COLO668 (cell line): ENCODE measurements around the gene SULF2.
A peak's percentile ranks its signal among the peaks of the same experiment; 100 is the strongest.

Experiments
- DNase-seq: peaks from one replicate; lab custom pipeline; 2025; ENCODE audit not compliant: unreplicated experiment; lab: John Stamatoyannopoulos, UW

Gene SULF2

DNA sequence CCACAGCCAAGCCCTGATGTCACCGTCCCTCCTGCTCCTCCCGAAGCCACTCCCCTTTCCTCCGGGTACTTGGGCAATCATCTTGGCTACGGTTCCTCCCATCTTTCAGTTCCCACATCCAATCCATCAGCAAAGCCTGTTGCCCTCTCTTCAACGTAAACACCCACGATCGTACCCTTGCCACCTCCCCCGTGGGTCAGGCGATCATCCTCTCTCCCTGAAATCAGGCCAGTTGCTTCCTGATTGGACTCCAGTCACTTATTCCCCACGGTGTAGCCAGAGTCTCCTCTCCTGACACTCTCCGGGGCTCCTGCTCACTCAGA is 44.5 kb downstream of the SULF2 start:
- DNase-seq: no peak

DNA sequence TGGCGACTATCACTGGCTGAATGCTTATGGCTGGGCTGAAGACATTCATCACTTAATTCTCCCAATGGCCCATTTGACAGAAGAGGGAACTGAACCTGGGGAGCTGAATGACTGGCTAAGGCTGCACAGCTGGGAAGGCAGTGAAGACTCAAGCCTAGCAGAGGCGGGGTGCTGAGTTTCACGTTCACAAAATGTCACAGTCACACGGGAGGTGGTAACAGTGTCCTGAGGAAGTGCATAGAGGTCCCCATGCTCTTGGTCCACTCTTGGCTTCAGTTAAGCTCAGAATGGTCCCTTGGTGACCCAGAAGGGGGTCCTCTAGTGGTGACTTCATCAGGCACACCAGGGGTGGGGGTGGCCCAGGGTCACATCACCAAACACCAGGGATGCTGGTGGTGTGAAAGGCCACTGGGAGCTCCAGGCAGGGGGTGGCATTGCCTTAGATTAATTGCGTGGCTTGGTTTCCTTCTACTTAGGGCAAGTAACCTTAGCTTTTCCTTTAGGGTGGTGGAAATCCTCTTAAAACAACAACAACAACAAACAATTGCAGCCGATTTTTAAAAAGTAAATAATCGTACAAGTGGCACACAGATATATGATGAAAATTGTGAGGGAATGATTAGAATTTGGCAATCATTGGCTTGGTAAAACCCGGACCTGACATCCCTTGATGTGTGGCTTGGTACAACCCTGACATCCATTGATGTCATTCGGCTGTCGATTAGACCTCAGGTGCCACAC is 45.0 kb downstream of the SULF2 start:
- DNase-seq: no peak

DNA sequence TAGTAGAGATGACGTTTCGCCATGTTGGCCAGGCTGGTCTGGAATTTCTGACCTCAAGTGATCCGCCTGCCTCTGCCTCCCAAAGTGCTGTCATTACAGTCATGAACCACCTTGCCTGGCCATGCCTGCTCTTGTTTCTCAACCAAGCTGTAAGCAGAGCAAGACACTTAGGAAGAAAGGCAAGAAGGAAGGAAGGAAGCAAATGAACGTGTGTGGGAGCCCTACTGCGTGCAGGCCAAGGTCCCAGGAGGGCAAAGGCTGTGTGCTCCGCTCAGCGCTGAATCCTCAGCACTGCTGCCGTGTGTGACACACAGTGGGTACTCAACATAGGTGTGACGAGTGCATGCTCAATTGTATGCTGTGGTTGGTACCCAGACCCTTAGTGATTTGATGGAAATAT is 47.4 kb downstream of the SULF2 start:
- no peak for DNase-seq

DNA sequence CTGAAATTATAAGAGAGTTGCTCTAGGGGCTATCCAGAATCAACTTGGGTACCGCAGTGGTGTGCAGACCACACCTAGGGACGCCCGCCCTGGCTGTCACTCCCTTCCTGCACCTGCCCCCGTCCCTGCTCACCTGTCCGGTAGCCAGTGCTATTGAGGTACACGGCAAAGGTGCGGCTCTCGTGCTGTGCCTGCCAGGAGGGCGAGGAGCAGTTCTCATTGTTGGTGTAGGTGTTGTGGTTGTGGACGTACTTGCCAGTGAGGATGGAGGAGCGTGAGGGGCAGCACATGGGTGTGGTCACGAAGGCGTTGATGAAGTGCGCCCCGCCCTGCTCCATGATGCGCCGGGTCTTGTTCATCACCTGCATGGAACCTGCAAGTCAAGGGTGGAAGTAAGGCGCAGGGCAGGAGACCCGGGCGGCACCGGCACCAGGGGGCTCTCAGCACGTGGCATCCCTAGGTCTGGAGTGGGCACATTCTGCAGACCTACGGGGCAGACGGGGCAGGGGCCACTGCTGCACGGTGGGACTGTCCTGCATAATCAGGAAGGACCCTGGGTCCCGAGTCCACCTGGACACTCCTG is 48.6 kb downstream of the SULF2 start:
- no peak for DNase-seq

DNA sequence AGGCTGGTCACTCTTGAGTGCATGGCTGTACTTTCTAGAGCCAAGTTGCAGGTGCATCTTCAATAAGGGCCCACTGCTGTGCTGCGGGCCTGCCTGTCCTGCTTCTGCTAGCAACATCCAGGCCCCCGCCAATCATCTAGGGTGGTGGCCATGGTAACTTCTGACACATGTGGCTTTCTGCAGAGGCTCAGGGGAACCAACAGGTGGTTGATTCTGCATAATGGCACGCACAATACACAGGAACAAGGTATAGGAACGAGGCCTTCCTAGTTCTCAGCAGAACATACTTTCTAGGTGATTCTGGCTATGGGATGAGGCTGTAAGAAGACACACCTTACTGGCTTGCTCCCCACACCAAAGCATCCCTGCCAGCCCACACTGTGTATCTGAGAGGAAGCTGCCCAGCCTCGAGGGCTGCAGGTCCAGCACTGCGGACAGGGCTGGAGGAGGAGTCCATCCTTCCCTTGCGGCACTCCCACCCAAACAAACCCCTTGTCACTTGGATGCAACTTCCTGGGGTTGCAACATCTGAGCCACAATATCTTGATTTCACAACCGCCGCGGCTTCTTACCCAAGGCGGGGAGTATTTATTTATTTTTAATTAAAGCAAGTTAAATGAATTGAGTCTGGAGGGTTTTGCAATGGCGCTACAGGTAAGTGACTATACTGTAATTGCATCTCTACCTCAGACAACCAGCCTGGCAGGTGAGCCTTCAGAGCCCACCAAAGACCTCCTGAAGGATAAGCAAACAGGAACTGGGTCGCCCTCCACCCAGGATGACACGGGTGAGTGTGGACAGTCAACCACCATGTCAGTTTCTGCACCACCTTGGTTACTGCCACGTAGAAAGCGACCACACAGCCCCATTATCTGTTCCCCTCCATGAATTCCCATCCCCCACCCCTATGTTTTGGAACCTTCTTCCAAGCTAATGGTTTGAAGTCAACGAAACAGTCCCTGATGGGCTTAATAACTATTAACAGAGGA is 49.6 kb downstream of the SULF2 start:
- DNase-seq: no peak

DNA sequence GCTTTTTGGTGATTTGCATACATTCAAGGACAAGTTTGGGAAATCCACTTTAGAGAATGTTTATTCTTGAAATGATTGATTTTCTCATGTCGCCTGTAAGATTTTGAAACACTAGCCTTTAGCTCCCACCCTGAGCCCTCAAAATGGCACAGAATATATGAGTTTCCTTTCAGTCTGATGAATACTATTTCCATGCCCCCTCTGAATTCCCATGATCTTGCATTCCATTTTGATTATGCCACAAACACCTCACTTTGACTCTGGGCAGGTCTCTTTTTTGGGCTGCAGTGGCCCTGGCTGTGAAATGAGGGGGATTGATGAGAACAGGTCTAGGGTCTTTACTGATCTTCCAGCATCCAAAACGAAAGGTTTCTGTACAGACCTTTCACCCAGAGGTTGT is 50.4 kb downstream of the SULF2 start:
- DNase-seq: no peak

DNA sequence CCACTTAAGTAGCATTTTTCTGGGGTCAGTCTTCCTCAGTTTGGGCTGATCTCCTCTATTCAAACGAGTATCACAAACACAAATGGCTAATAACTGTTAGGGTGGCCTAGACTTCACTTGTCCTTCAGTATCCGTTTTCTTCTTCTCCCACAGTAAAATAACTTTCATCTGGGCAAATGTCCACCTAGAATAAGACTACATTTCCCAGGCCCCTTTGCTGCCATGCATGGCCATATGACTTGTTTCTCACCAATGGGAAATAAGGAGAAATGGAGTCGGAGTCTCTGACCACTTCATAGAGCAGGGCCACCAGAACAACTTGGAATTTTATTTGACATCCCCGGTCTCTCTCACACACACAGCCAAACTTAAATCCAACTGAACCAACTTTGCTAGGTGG is 51.4 kb downstream of the SULF2 start:
- DNase-seq: no peak

DNA sequence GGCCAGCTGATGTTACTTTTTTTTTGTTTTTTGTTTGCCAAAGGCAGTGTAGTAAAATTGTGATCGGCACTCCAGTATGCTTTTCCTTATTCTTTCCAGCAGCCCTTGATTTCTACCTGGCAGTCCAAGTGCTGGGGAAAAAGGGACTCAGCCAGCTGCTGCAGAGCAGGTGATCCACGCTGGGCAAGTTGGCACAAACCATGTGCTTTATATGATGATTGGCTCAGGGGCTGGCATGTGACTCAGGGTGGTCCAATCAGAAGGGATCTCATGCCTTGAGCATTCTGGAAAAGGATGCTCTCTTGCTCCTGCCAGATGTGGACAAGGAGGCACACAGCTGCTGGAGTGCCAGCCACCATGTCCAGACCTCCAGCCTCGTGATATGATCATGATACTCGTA is 54.5 kb downstream of the SULF2 start:
- no peak for DNase-seq

DNA sequence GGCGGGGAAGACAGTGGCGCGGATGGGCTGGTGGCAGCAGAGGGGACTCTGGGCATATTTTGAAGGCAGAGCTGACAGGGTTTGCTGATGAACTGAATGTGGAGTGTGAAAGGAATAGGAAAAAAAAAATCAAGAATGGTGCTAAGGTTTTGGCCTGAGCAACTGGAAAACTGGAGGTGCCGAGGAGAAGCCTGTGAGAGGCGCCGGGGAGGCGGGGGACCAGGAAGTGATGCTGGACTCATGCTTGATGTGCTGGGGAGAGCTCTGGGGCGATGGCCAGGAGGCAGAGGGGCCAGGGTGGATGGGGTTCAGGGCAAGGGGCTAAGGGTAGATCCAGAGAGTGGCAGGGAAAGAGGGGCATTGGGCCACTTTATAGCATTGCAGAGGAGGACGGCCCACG is 55.8 kb downstream of the SULF2 start:
- no peak for DNase-seq

DNA sequence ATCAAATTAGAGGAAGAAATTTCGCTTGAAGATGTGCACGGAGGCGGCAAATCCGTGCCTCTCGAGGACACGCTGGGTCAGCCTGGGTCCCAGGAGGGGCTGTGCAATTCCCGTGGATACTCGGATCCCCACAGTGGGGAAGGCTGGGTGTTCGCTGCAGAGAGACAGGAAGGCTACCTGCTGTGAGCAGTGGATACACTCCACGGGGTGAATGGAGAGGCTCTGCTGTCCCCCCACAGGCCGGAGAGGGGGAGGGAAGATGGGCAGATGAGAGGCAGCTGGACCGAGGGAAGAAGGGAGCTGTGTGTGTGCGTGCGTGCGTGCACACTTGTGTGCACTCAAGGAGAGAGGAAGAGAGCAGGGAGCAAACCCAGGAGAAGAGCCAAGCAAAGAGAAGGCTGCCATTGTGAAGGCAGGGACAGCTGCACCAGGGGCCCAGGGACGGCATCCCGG is 57.3 kb downstream of the SULF2 start:
- no peak for DNase-seq

DNA sequence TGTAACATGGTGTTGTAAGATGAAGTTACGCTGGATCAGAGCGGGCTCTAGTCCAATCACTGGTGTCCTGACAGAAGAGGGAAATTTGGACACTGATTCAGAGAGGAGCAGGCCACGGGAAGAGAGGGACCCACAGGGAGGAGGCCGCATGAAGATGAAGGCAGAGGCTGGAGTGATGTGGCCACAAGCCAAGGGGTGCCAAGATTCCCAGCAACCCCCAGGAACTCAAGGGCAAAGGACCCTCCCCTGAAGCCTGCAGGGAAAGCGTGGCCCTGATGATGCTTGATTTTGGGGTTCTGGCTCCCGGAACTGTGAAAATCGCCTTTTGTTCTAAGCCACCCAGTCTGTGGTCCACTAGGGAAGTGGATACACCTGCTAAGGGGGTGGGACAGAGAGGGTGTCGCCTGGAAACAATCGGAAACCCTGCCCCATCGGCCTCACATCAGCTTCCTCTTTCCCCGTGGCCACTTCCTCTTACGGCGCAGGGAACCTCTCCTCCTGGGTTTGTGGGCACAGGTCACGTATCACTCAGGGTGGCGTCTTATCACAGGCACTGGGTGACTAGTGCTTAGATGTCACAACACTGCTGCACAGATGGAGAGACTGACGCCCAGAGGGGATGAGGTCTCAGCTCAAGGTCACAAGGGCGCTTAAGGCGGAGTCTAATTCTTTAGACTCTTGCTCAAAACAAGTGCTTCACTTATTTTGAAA is 58.0 kb downstream of the SULF2 start:
- DNase-seq: no peak

DNA sequence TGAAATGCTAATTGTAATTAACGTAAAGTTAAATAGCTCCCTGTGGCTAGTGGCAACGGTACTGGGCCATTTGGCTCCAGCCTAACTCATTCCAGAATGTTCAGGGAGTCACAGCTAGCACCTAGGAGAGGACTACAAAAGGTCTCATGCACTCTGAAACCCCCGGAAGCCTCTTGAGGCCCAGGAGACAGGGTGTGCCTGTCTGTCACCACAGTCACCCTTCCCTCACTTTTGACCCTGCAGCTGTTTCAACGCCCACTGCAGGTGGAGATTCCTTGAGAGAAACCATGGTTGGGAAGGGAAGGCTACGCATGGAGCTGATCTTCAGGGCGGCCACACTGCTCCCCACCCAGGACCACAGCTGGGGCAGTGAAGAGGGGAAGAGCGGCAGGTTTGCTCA is 58.6 kb downstream of the SULF2 start:
- DNase-seq: no peak

DNA sequence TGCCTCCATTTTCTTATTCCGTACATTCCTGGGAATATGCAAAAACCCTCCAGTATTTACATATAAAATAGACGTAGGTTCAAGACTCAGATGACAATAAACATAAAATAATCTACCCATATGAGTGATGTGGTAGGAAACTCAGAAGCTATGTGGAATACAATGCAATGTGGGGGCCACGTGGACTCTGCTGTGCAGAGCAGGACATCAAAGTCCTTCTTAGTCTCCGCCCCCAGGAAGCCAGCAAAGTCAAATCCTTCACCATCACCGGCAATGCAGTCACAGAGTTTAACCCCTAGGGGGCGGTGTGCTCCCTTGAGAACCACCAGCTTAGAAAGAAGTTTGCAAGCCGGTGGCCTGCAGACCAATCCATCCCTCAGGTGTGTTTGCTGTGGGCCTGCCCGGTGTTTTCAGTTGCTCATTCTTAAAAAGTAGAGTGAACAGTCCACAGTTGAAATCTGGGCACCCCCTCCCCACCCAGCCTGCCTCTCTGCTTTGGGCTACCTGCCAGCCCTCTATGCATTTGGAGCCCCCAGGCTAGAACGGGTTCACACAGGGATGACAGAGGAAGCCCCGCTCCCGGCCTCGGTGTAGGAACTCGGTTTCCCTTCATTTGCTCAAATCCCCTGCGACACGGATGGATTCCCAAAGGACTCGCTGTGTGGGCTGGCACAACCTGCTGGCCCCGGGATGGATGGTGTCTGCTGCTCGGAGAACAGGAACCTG is 59.9 kb downstream of the SULF2 start:
- peak; percentile 55 for DNase-seq

DNA sequence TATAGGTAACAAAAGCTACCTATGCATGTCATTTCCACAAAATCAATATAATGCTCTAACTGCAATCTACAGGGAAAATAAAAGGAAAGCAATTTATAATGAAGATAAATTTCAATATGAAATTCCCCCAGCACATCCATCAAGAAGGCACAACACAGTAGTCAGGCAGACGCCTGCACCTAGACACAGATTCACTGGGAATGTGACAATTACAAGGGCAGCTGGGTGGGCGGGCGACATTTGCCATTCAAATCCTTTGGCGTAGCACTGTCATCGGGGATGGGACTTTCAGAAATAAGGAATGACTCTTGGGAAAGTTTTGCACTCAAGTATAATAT is 60.4 kb downstream of the SULF2 start:
- DNase-seq: no peak

DNA sequence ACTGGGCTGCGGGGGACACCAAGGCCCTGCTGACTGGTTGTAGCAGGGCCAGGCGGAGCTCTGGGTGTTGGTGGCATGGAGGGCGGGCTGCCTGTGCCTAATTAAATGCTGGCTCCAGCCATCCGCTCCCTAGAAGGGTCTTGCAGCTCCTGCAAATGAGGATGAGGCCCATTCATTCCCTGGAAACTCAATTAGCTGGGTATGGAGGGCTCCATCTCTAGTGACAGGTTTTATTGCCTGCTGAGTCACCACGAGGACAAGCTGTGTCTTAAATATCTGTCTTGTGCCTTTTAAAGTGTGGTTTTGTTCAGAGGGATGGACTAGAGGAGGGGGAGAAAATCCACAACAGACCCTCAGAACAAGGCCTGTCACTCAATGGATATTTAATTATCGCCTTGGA is 60.9 kb downstream of the SULF2 start:
- no peak for DNase-seq

DNA sequence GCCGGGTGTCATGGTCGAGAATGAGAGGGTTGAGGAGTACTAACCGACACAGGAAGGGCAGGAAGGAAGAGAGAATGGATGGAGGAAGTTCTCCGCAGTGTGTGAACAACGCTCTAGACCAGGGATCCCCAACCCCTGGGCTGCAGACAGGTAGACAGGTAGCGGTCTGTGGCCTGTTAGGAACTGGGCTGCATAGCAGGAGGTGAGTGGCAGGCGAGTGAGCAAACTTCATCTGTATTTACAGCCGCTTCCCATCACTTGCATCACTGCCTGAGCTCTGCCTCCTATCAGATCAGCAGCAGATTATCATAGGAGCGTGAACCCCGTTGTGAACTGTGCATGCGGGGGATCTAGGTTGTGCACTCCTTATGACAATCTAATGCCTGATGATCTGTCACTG is 62.0 kb downstream of the SULF2 start:
- no peak for DNase-seq

DNA sequence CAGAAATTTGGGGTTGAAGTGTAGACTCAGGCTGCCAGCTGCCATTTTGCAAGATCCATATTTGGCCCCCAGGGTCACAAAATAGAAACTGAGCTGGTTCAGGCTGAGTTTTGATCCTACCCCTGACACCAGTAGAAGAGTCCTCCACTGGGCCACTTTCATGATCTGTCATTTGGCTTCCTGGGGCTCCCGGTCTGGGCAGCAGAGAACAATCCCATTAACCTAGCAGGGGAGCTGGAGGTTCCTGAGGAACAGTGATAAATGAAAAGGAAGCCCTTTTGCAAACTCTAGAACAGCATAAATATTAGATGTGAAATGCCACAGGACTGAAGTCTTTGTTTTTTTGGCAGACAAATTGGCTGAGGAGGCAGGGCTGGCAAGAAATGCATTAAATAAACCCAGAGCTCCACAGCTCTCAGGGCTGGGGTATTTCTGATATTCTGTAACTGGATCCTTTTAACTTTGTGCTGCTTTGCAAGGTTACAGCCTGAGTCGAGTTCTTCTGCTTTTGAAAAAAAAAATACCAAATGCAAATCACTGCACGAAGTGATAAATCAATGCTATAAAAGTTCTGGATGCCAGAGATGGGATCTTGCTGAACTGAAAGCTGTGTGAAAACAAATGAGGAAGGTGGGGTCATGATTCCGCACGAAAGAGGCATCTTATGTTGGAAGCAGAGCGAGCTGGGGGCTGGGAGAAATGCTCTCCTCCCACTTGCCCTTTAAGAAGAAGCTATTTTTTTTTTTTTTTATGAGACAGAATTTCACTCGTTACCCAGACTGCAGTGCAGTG is 64.4 kb downstream of the SULF2 start:
- DNase-seq: no peak

DNA sequence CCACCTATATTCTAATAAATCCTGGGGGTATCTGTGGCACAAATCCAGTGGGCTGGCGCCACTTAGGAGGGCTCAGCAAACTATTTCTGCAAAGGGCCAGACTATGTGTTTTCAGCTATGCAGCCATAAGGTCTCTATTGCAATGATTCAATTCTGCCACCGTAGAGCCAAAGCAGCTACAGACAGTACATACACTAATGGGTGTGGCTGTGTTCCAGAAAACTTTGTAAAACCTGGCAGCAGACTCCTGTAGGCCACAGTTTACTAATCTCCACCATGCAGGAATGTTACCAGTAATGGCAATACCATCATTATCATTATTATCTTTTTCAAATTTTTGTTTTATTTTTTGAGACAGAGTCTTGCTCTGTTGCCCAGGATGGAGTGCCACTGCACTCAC is 65.7 kb downstream of the SULF2 start:
- DNase-seq: no peak

DNA sequence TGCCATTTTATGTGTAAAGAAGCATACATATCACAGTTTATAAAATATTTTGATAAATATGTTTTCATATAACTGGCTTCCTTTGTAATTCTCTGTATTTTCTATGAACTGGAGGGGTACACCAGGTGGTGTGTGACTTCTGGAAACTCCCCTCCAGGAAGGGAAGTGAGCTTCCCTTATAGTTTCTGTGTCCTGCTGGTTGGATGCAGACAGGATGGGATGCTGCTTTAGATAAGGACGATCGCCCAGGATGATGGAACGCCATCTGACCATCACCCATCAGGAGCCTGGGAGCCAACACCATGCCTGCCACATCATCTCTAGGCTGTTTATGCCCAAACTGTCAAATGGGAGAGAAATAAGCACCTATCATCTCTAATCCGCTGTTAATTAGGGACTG is 66.1 kb downstream of the SULF2 start:
- no peak for DNase-seq

DNA sequence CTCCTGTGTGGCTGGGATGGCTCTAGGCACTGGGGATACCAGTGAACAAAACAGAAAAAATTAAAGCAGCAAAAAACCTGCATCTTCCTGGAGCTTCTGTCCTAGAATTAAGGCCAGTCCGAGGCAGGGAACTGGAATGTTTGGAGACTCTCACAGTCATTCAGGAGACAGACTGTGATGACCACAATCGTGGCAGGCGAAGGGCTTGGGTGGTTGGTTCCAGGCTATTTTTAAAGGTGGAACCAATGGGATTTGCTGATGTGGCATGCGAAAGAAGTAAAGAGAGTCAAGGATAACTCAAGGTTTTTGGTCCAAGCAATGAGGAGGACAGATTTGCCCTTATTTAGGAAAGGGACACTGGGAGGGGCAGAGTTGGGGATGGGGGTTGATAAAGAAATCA is 66.9 kb downstream of the SULF2 start:
- no peak for DNase-seq
